ENCODE measurements around the gene CDKAL1. TPM values are rescaled to one million over a fixed set of nuclear protein-coding genes. Genes with fewer than 3 reads are reported as not detected.
A peak's percentile ranks its signal among the peaks of the same experiment; 100 is the strongest.

The CDKAL1 gene
- total RNA-seq, 1 donor from 2014 or later, result 39.6 TPM

DNA sequence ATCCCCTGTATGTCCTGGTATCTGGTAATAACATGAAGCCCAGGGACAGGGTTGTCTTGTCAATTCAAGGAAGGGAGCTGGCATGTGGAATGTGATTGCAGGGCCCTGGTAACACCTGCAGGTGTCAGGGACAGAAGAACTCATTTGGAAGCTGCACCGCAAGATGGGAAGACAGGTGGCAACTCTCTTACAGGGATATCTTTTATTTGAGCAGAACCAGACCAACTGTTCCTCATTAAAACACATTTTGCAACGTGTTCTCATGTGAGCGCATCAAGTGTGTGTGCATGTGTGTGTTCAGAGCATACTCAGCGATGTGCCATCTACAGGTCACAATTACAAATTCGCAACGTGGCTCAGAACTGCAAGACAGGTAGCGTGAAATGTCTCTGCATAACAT, 688.4 kb downstream of the CDKAL1 start:
- Histone ChIP-seq H3K27ac (no peak overlapping the region), H3K4me1 (peaks cover 11% of the 10 kb centered on the region), H3K9me3 (ENCODE audit: low read depth) (no peaks in the 10 kb centered on the region), H3K4me3 (no peak overlapping the region), H3K9ac (no peak overlapping the region), H2AFZ (replicated peaks) (no peak overlapping the region), H3K79me2 (ENCODE audit: low read depth) (no peaks in the 10 kb centered on the region), H3K27me3 (no peaks in the 10 kb centered on the region), H4K20me1 (ENCODE audit: low read depth) (no peaks in the 10 kb centered on the region), H3K36me3 (no peaks in the 10 kb centered on the region), H3F3A (ENCODE audit: low read depth) (no peaks in the 10 kb centered on the region), H3K4me2 (no peak overlapping the region)
- peaks cover 5% of the 10 kb centered on the region for H3K27me3 Mint-ChIP-seq (ENCODE audit: insufficient read depth, low read depth)
- no peaks in the 10 kb centered on the region for H3K4me1 Mint-ChIP-seq
- H3K4me3 Mint-ChIP-seq, result no peak overlapping the region
- no peak overlapping the region for H3K27ac Mint-ChIP-seq
- TF ChIP-seq EZH2phosphoT487 (IDR thresholded peaks at IDR 0.05), result no peak
- TF ChIP-seq, protein P1, sequence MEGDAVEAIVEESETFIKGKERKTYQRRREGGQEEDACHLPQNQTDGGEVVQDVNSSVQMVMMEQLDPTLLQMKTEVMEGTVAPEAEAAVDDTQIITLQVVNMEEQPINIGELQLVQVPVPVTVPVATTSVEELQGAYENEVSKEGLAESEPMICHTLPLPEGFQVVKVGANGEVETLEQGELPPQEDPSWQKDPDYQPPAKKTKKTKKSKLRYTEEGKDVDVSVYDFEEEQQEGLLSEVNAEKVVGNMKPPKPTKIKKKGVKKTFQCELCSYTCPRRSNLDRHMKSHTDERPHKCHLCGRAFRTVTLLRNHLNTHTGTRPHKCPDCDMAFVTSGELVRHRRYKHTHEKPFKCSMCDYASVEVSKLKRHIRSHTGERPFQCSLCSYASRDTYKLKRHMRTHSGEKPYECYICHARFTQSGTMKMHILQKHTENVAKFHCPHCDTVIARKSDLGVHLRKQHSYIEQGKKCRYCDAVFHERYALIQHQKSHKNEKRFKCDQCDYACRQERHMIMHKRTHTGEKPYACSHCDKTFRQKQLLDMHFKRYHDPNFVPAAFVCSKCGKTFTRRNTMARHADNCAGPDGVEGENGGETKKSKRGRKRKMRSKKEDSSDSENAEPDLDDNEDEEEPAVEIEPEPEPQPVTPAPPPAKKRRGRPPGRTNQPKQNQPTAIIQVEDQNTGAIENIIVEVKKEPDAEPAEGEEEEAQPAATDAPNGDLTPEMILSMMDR (IDR thresholded peaks at IDR 0.05), result no peak
- DNase-seq (ENCODE audit: low spot score), result no peak
- peaks cover 19% of the 10 kb centered on the region for H3K36me3 Mint-ChIP-seq
- H3K9me3 Mint-ChIP-seq, result peaks cover 2% of the 10 kb centered on the region

DNA sequence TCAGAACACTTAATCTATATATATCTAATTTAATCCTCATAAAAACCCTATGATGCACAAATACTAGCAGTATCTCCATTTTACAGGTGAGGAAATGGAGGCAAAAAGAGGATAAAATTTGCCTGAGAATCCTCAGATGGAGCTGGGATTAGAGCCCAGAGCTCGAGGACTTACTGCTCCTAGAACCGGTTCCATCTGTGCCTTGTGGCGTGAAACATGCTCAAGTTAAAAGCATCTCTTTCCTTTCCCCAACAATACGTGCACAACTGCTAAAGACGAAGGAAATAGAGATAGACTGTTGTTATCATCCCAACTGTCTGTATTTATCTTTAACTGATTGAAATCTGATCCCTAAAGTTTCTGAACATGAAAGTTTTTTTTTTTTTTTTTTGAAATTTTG, 691.7 kb downstream of the CDKAL1 start:
- Mint-ChIP-seq H3K9me3 (peaks cover 2% of the 10 kb centered on the region), H3K4me1 (peaks cover 15% of the 10 kb centered on the region), H3K4me3 (no peak overlapping the region), H3K36me3 (peaks cover 26% of the 10 kb centered on the region), H3K27me3 (ENCODE audit: insufficient read depth, low read depth) (peaks cover 5% of the 10 kb centered on the region), H3K27ac (no peak overlapping the region)
- Histone ChIP-seq H3K4me1 (peaks cover 28% of the 10 kb centered on the region), H3K9me3 (ENCODE audit: low read depth) (no peaks in the 10 kb centered on the region), H3F3A (ENCODE audit: low read depth) (peaks cover 17% of the 10 kb centered on the region), H3K4me3 (no peak overlapping the region), H3K27me3 (no peaks in the 10 kb centered on the region), H4K20me1 (ENCODE audit: low read depth) (no peaks in the 10 kb centered on the region), H3K4me2 (no peak overlapping the region), H2AFZ (replicated peaks) (no peak overlapping the region), H3K27ac (no peak overlapping the region), H3K79me2 (ENCODE audit: low read depth) (no peaks in the 10 kb centered on the region), H3K9ac (no peak overlapping the region), H3K36me3 (no peaks in the 10 kb centered on the region)
- no peak for DNase-seq (ENCODE audit: low spot score)
- TF ChIP-seq EZH2phosphoT487 (IDR thresholded peaks at IDR 0.05) (no peak), EZH2 (IDR thresholded peaks at IDR 0.05) (no peak)
- TF ChIP-seq, protein P1 (IDR thresholded peaks at IDR 0.05), result no peak

DNA sequence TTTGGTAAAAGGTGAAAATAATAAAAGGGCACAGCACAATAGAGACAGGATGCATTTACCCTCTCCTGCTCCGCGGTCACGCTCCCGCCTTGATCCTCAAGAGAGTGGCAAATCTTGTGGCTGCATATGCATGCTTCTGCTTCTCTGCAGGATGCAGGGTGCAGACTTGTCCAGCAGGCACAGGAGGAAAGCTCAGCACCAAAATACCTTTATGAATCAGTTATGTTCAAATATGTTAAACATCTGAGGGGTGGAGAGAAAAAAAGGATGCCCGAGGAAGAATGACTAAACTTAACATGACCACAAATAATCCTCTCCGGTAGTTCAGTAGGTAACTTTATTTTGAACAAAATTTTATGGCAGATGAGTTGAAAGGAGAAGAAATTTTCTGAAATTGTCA, 693.2 kb downstream of the CDKAL1 start:
- H3K36me3 Mint-ChIP-seq, result peaks cover 28% of the 10 kb centered on the region

More for the DNA sequence above, 693.2 kb downstream of the CDKAL1 start:
- no peak overlapping the region for H3K4me3 Mint-ChIP-seq
- Histone ChIP-seq H3K9me3 (ENCODE audit: low read depth) (no peaks in the 10 kb centered on the region), H2AFZ (replicated peaks) (no peak overlapping the region), H3K79me2 (ENCODE audit: low read depth) (no peaks in the 10 kb centered on the region), H3K36me3 (no peaks in the 10 kb centered on the region), H3F3A (ENCODE audit: low read depth) (peaks cover 17% of the 10 kb centered on the region), H3K4me2 (no peak overlapping the region), H3K4me3 (no peak overlapping the region), H3K27me3 (no peaks in the 10 kb centered on the region), H3K27ac (no peak overlapping the region), H3K4me1 (peaks cover 28% of the 10 kb centered on the region), H4K20me1 (ENCODE audit: low read depth) (no peaks in the 10 kb centered on the region), H3K9ac (no peak overlapping the region)
- H3K27ac Mint-ChIP-seq, result peak overlapping the region; percentile 91
- TF ChIP-seq, protein P1 (IDR thresholded peaks at IDR 0.05), result no peak
- TF ChIP-seq EZH2phosphoT487 (IDR thresholded peaks at IDR 0.05) (no peak), EZH2 (IDR thresholded peaks at IDR 0.05) (no peak)
- peaks cover 5% of the 10 kb centered on the region for H3K27me3 Mint-ChIP-seq (ENCODE audit: insufficient read depth, low read depth)
- H3K9me3 Mint-ChIP-seq, result peaks cover 2% of the 10 kb centered on the region
- peaks cover 15% of the 10 kb centered on the region for H3K4me1 Mint-ChIP-seq
- no peak for DNase-seq (ENCODE audit: low spot score)

Data from neural progenitor cell (in vitro differentiated cells).